Left lung (tissue), 10 donors: ENCODE results near the gene ARHGAP45. TPM values are rescaled to one million over a fixed set of nuclear protein-coding genes. Genes with fewer than 3 reads are reported as not detected.

Experiments used
- ATAC-seq: fragments of 200-7000 bp; cut with Tn5 transposase; one replicate; pipeline ENCODE4 v1.9.1; 2020; ENCODE audit warnings: moderate library complexity
- DNase-seq, 4 donors: peaks; one replicate each; pipeline ENCODE4 v3.0.0-alpha.2; 2013 to 2020
- H3K27ac ChIP-seq, 2 donors: fragments of 200-600 bp; sonication (generic) in 1 of 2; one replicate each; pipeline versions ENCODE4 v1.5.0 to v1.8.0; 2020 to 2021
- H3K27me3 ChIP-seq, 2 donors: fragments of 200-600 bp; sonication (generic) in 1 of 2; one replicate each; pipeline versions ENCODE4 v1.5.0 to v1.8.0; 2020 to 2021
- H3K36me3 ChIP-seq, 2 donors: fragments of 200-600 bp; sonication (generic) in 1 of 2; one replicate each; pipeline versions ENCODE4 v1.5.0 to v1.8.0; 2020 to 2021
- H3K4me1 ChIP-seq, 2 donors: fragments of 200-600 bp; one replicate each; pipeline ENCODE4 v1.8.0; 2021
- H3K4me3 ChIP-seq, 2 donors: fragments of 200-600 bp; sonication (generic) in 1 of 2; one replicate each; pipeline versions ENCODE4 v1.5.0 to v1.8.0; 2020 to 2021; ENCODE audit warnings: mild to moderate bottlenecking in 1 of 2
- H3K9me3 ChIP-seq, 2 donors: fragments of 200-600 bp; sonication (generic) in 1 of 2; one replicate each; pipeline versions ENCODE4 v1.5.0 to v1.8.0; 2020 to 2021
- CTCF ChIP-seq, 2 donors: fragments of 200-600 bp; sonication (generic) in 1 of 2; IDR thresholded peaks; one replicate each; pipeline versions ENCODE4 v1.5.0 to v1.8.0; 2021; ENCODE audit warnings: antibody characterized with exemption in 2 of 2
- intact Hi-C, 2 donors: fragments of 100-400 bp; cut with DNase I; formaldehyde crosslinking; loops; one replicate each; pipeline versions ENCODE4 v1.11.2 to v1.14.2; 2022
- polyA plus RNA-seq, 6 donors: library from polyadenylated mRNA; unstranded; fragments of 120-200 nt; gene quantifications; one replicate each; pipeline ENCODE4 v1.2.1, GENCODE V29; 2013; ENCODE audit not compliant: insufficient read length in 6 of 6
- total RNA-seq, 2 donors: library from RNA; stranded (reverse); fragmentation: NEBNext Ultra II Directional; extraction: Animal tissue kit (Norgen Biotek cat#: 25700); gene quantifications; one replicate each; pipeline ENCODE4 v1.2.1, GENCODE V29; 2021
- donor health status: DM: no; HTN: yes; CAD: no.
- donor health status: DM: no; HTN: no; CAD: no.

ARHGAP45 gene
- total and polyA plus RNA-seq, 8 donors: 8.5 to 83.8 (median 12.0) TPM

- TF ChIP-seq CTCF (IDR thresholded peaks at IDR 0.05): no peak
- Histone ChIP-seq H3K27ac (peak overlapping the region; percentile 95 to 99), H3K4me3 (peak overlapping the region; percentile 62 to 80), H3K36me3 (peaks cover 0 to 51% of the 10 kb centered on the region in 2 donors), H3K27me3 (no peaks in the 10 kb centered on the region), H3K9me3 (no peaks in the 10 kb centered on the region), H3K4me1 (peaks cover 22 to 87% of the 10 kb centered on the region in 2 donors)
- intact Hi-C loops: no loop called here
- ATAC-seq (peak; percentile 83), DNase-seq (peak; percentile 41 to 99 (median 78))
Observed at GRCh38 chr19:1131718-1132551, 65.0 kb downstream of the ARHGAP45 start.

- Histone ChIP-seq H3K4me1 (peaks cover 22 to 79% of the 10 kb centered on the region in 2 donors), H3K27me3 (no peaks in the 10 kb centered on the region), H3K36me3 (peaks cover 0 to 43% of the 10 kb centered on the region in 2 donors), H3K4me3 (peak overlapping the region; percentile 62 to 80), H3K27ac (peak overlapping the region; percentile 95 to 99), H3K9me3 (no peaks in the 10 kb centered on the region)
- no peak for TF ChIP-seq CTCF (IDR thresholded peaks at IDR 0.05)
- DNase-seq: no peak
- intact Hi-C loops: no loop called here
- ATAC-seq: peak; percentile 3
Observed at GRCh38 chr19:1132552-1133383, 65.8 kb downstream of the ARHGAP45 start.

GRCh38 chr19:1133471-1133929 lies 66.5 kb downstream of the ARHGAP45 start:
- ATAC-seq (no peak), DNase-seq (no peak)
- intact Hi-C loops: no loop called here
- Histone ChIP-seq H3K4me1 (peaks cover 22 to 72% of the 10 kb centered on the region in 2 donors), H3K4me3 (peak overlapping the region in 1 of 2 donors; percentile 80), H3K36me3 (peaks cover 0 to 41% of the 10 kb centered on the region in 2 donors), H3K9me3 (no peaks in the 10 kb centered on the region), H3K27me3 (no peaks in the 10 kb centered on the region), H3K27ac (peak overlapping the region; percentile 95 to 99)
- TF ChIP-seq CTCF (IDR thresholded peaks at IDR 0.05): no peak

GRCh38 chr19:1134431-1134830 lies 67.5 kb downstream of the ARHGAP45 start:
- H3K9me3 ChIP-seq: no peaks in the 10 kb centered on the region
- TF ChIP-seq CTCF (IDR thresholded peaks at IDR 0.05): no peak
- no peaks in the 10 kb centered on the region for H3K27me3 ChIP-seq
- H3K4me1 ChIP-seq: peaks cover 22 to 62% of the 10 kb centered on the region in 2 donors
- intact Hi-C loops: no loop called here
- no peak for DNase-seq
- H3K36me3 ChIP-seq: peaks cover 0 to 41% of the 10 kb centered on the region in 2 donors
- H3K27ac ChIP-seq: peak overlapping the region; percentile 33 to 99
- no peak for ATAC-seq
- H3K4me3 ChIP-seq: no peak overlapping the region

- no peak for DNase-seq
- H3K36me3 ChIP-seq: peaks cover 0 to 41% of the 10 kb centered on the region in 2 donors
- no peak for ATAC-seq
- peak overlapping the region; percentile 56 to 99 for H3K27ac ChIP-seq
- TF ChIP-seq CTCF (IDR thresholded peaks at IDR 0.05): no peak
- peaks cover 17 to 56% of the 10 kb centered on the region in 2 donors for H3K4me1 ChIP-seq
- no peak overlapping the region for H3K4me3 ChIP-seq
- H3K27me3 ChIP-seq: no peaks in the 10 kb centered on the region
- H3K9me3 ChIP-seq: no peaks in the 10 kb centered on the region
- intact Hi-C loops: no loop called here
Observed at GRCh38 chr19:1135454-1135853, 68.5 kb downstream of the ARHGAP45 start.
